GM23338 (cell line): ENCODE measurements around the gene CERS5. TPM values are rescaled to one million over a fixed set of nuclear protein-coding genes. Genes with fewer than 3 reads are reported as not detected.

Experiments used
- ATAC-seq: fragments of 200-7000 bp; cut with Tn5 transposase; 3 replicates; pipeline ENCODE4 v1.9.1; 2020
- DNase-seq: peaks from one replicate; pipeline ENCODE4 v3.0.0-alpha.2; 2015; ENCODE audit warnings: low spot score
- H2AFZ ChIP-seq: fragments of 200-600 bp; sonication (generic); 2 replicates; pipeline ENCODE4 v1.8.0; 2016; ENCODE audit warnings: antibody characterized with exemption, mild to moderate bottlenecking, moderate library complexity
- H3F3A ChIP-seq: fragments of 200-600 bp; sonication (generic); replicated peaks from 2 replicates; pipeline ENCODE4 v1.8.0; 2017; ENCODE audit warnings: antibody characterized with exemption, mixed run types, low read depth
- H3K27ac ChIP-seq: fragments of 200-600 bp; sonication (generic); 2 replicates; pipeline ENCODE4 v1.6.1; 2016; ENCODE audit warnings: low read depth
- H3K27me3 ChIP-seq: fragments of 200-600 bp; sonication (generic); 2 replicates; pipeline ENCODE4 v1.8.0; 2016; ENCODE audit warnings: mild to moderate bottlenecking, mixed run types, moderate library complexity; ENCODE audit not compliant: insufficient read depth
- H3K36me3 ChIP-seq: fragments of 200-600 bp; sonication (generic); 2 replicates; pipeline ENCODE4 v1.8.0; 2016; ENCODE audit warnings: mild to moderate bottlenecking; ENCODE audit not compliant: insufficient read depth
- H3K4me1 ChIP-seq: fragments of 200-600 bp; sonication (generic); 2 replicates; pipeline ENCODE4 v1.8.0; 2016; ENCODE audit warnings: mild to moderate bottlenecking, moderate library complexity; ENCODE audit not compliant: insufficient read depth
- H3K4me2 ChIP-seq: fragments of 200-600 bp; sonication (generic); 2 replicates; pipeline ENCODE4 v1.7.1; 2017; ENCODE audit warnings: mixed run types
- H3K4me3 ChIP-seq: fragments of 200-600 bp; sonication (generic); 2 replicates; pipeline ENCODE4 v1.6.1; 2016; ENCODE audit warnings: mixed run types
- H3K79me2 ChIP-seq: fragments of 200-600 bp; sonication (generic); replicated peaks from 2 replicates; pipeline ENCODE4 v1.8.0; 2017; ENCODE audit warnings: mild to moderate bottlenecking; ENCODE audit not compliant: insufficient read depth
- H3K9me2 ChIP-seq: fragments of 200-600 bp; sonication (generic); 2 replicates; pipeline ENCODE4 v1.8.0; 2017; ENCODE audit not compliant: insufficient read depth
- H4K20me1 ChIP-seq: fragments of 200-600 bp; sonication (generic); replicated peaks from 2 replicates; pipeline ENCODE4 v1.8.0; 2017; ENCODE audit warnings: mild to moderate bottlenecking; ENCODE audit not compliant: insufficient read depth
- H3K27ac Mint-ChIP-seq: 2 replicates; pipeline ENCODE4 v1.8.0; 2020; ENCODE audit warnings: inconsistent platforms, mild to moderate bottlenecking, moderate library complexity, mixed read lengths
- H3K27me3 Mint-ChIP-seq: 3 replicates; pipeline ENCODE4 v1.8.0; 2022; ENCODE audit warnings: low read depth, mild to moderate bottlenecking, moderate library complexity, mixed read lengths, inconsistent platforms; ENCODE audit not compliant: insufficient read depth, poor library complexity
- H3K36me3 Mint-ChIP-seq: 3 replicates; pipeline ENCODE4 v1.8.0; 2021; ENCODE audit warnings: low read depth, mild to moderate bottlenecking, inconsistent platforms, moderate library complexity, mixed read lengths
- H3K4me1 Mint-ChIP-seq: 3 replicates; pipeline ENCODE4 v1.8.0; 2020; ENCODE audit warnings: mild to moderate bottlenecking, inconsistent platforms, mixed read lengths
- H3K4me3 Mint-ChIP-seq: 3 replicates; pipeline ENCODE4 v1.8.0; 2021; ENCODE audit warnings: moderate library complexity, mild to moderate bottlenecking, inconsistent platforms, mixed read lengths
- H3K9me3 Mint-ChIP-seq: 3 replicates; pipeline ENCODE4 v1.8.0; 2020; ENCODE audit warnings: moderate library complexity, mild to moderate bottlenecking, inconsistent platforms, mixed read lengths
- ETS1 ChIP-seq: IDR thresholded peaks from 2 replicates; pipeline ENCODE4 v1.6.1; 2016; ENCODE audit warnings: antibody characterized with exemption
- EZH2 ChIP-seq: fragments of 200-600 bp; sonication (generic); IDR thresholded peaks from one replicate; pipeline ENCODE4 v1.8.0; 2017; ENCODE audit warnings: antibody characterized with exemption, mild to moderate bottlenecking, low read depth; ENCODE audit not compliant: unreplicated experiment
- EZH2phosphoT487 ChIP-seq: fragments of 200-600 bp; sonication (generic); IDR thresholded peaks from one replicate; pipeline ENCODE4 v1.8.1; 2018; ENCODE audit warnings: antibody characterized with exemption; ENCODE audit not compliant: unreplicated experiment
- NANOG ChIP-seq: IDR thresholded peaks from 2 replicates; pipeline ENCODE4 v1.6.1; 2016; ENCODE audit warnings: antibody characterized with exemption, borderline replicate concordance
- POLR2AphosphoS5 ChIP-seq: IDR thresholded peaks from 2 replicates; pipeline ENCODE4 v1.6.1; 2016; ENCODE audit warnings: antibody characterized with exemption, low read depth
- REST ChIP-seq: IDR thresholded peaks from one replicate; pipeline ENCODE4 v1.6.1; 2018; ENCODE audit warnings: antibody characterized with exemption; ENCODE audit not compliant: unreplicated experiment
- ZNF462 ChIP-seq: fragments of 250-450 bp; sonication (Bioruptor Pico); IDR thresholded peaks from 2 replicates; pipeline ENCODE4 v1.5.0; 2020; ENCODE audit warnings: mild to moderate bottlenecking, moderate library complexity
- polyA plus RNA-seq: library from polyadenylated mRNA; unstranded; fragments of >200 nt; fragmentation: Nextera tagmentation; extraction: Ambion mirVana; gene quantifications from 2 replicates; pipeline ENCODE4 v1.2.1, GENCODE V29; 2016
- total RNA-seq: library from RNA; depleted of rRNA; stranded (reverse); fragments of >200 nt; shearing (Covaris generic); gene quantifications from 2 replicates; pipeline ENCODE4 v1.2.3, GENCODE V29; 2014

The CERS5 gene
- total and polyA plus RNA-seq, 2 experiments from 2014 or later: 42.7 to 56.5 TPM

GRCh38 chr12:50120521-50120920 lies 46.6 kb downstream of the CERS5 start (continued):
- no peak for TF ChIP-seq ETS1
- no peak for TF ChIP-seq REST
- TF ChIP-seq EZH2: no peak

- Mint-ChIP-seq H3K36me3 (peaks cover 2% of the 10 kb centered on the region; the same call in 2 of the 3 replicates), H3K4me3 (no peak overlapping the region), H3K27me3 (no peaks in the 10 kb centered on the region), H3K27ac (no peak overlapping the region), H3K9me3 (peaks cover 1% of the 10 kb centered on the region; the same call in 1 of the 3 replicates), H3K4me1 (peaks cover 2% of the 10 kb centered on the region; the same call in 1 of the 3 replicates)
- Histone ChIP-seq H3K27ac (no peak overlapping the region), H4K20me1 (no peaks in the 10 kb centered on the region; the same call in 1 of the 2 replicates), H3K4me2 (no peak overlapping the region), H3K4me3 (no peak overlapping the region), H3F3A (no peaks in the 10 kb centered on the region), H2AFZ (no peak overlapping the region), H3K9me2 (no peaks in the 10 kb centered on the region), H3K4me1 (no peaks in the 10 kb centered on the region), H3K27me3 (no peaks in the 10 kb centered on the region), H3K79me2 (peaks cover 14% of the 10 kb centered on the region), H3K36me3 (no peaks in the 10 kb centered on the region)
- ATAC-seq (no peak), DNase-seq (no peak)
- TF ChIP-seq REST (no peak), EZH2 (no peak), ZNF462 (no peak), EZH2phosphoT487 (no peak), NANOG (no peak), POLR2AphosphoS5 (no peak), ETS1 (no peak)
Observed at GRCh38 chr12:50119387-50119786, 47.8 kb downstream of the CERS5 start.
